KG1 (cell line): ENCODE measurements around the gene MAP1LC3B2.
"Not testable (repeated sequence)": the region's sequence is repeated elsewhere in the genome, so short reads cannot be mapped to it uniquely, and the experiment has no call there.

ENCODE experiments used
- DNase-seq: peaks from one replicate; lab custom pipeline; 2025; lab: John Stamatoyannopoulos, UW

Gene MAP1LC3B2

GRCh38 chr12:116561181-116561821, 2.1 kb downstream of the MAP1LC3B2 start:
- DNase-seq, result no peak

DNA sequence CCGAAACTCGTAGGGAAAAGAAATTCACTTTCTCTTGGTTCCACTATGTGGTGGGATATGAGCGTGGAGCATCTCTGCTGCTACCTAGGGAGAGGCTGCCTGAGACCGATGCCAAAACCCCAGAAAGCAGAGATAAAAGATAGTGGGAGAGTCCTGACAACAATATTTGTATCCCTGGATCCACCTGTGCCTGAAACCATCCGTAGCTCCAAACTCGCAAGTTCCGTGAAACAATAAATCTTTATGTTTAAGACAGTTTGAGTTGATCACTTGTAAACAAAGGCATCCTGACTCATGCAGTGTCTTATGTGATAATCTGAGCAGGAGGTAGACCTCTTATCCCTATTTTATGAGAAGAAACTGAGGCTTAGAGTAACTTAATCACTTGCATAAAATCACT, 2.9 kb downstream of the MAP1LC3B2 start:
- no peak for DNase-seq

- no peak for DNase-seq
Measured at GRCh38 chr12:116563262-116563661, 4.1 kb downstream of the MAP1LC3B2 start.

GRCh38 chr12:116564080-116564479, 4.9 kb downstream of the MAP1LC3B2 start:
- no peak for DNase-seq

DNA sequence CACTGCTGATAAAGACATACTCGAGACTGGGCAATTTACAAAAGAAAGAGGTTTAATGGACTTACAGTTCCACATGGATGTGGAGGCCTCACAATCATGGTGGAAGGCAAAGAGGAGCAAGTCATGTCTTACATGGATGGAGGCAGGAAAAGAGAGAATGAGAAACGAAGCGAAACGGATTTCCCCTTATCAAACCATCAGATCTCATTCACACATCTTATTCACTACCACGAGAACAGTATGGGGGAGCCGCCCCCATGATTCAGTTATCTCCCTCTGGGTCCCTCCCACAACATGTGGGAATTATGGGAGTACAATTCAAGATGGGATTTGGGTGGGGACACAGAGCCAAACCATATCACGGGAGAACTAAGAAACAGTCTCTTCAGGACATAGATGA, 6.0 kb downstream of the MAP1LC3B2 start:
- DNase-seq, result not testable (repeated sequence)

DNA sequence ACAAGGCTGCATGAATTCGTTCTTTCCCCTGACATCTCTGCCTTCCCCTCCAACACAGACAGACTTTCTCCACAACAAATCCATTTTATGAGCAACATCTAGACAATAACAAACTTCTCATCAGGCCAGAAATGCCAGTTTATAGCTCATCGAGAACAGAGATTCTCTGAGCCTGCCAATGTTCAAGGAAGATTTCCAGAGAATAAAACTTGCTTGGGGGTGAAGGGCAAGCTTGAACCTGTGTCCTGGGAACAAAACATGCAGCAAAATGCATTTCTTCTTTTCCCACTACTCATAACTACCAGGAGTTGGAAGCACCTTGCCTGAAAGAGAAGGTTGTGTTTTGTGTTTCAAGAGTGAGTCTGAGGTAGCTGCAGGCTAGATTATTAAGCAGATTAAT, 6.8 kb downstream of the MAP1LC3B2 start:
- DNase-seq, result no peak

GRCh38 chr12:116568203-116568602, 9.0 kb downstream of the MAP1LC3B2 start:
- DNase-seq, result no peak

GRCh38 chr12:116571089-116571488, 11.9 kb downstream of the MAP1LC3B2 start:
- no peak for DNase-seq

DNA sequence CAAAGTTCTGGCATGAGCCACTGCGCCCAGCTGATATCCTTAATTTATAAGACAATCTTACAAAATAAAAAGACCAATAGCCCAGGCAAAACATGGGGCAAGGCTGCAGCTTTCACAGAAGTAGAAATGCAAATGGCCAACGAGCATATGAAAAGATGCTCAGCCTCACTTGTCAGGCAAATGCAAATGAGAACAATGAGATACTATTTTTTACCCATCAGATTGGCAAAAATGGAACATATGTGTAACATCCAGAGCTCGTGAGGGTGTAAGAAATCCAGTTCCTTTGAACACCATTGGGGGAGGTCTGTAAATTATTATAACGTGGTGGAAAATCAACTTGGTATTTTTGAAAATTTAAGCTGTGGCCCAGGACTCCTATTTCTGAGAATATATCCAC, 14.6 kb downstream of the MAP1LC3B2 start:
- no peak for DNase-seq

- not testable (repeated sequence) for DNase-seq
Measured at GRCh38 chr12:116575754-116576153, 16.6 kb downstream of the MAP1LC3B2 start.

- DNase-seq, result no peak
Measured at GRCh38 chr12:116577154-116577561, 18.0 kb downstream of the MAP1LC3B2 start.

- no peak for DNase-seq
Measured at GRCh38 chr12:116578051-116578450, 18.9 kb downstream of the MAP1LC3B2 start.

DNA sequence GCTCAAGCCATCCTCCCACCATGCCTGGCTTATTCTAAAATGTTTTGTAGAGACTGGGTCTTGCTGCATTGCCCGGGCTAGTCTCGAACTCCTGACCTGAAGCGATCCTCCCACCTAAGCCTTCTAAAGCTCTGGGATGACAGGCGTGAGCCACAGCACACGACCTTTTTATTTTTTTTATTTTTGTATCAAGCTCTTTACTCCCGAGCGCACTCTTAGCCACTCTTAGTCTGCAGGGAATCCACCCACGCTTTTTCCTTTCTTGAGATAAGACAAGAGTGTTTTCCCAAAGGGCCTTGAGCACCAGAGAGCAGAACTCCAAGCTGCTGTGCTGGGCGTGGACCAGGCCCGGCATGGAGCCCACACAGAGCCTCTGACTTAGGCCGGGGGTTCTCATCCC, 23.4 kb downstream of the MAP1LC3B2 start:
- no peak for DNase-seq

DNA sequence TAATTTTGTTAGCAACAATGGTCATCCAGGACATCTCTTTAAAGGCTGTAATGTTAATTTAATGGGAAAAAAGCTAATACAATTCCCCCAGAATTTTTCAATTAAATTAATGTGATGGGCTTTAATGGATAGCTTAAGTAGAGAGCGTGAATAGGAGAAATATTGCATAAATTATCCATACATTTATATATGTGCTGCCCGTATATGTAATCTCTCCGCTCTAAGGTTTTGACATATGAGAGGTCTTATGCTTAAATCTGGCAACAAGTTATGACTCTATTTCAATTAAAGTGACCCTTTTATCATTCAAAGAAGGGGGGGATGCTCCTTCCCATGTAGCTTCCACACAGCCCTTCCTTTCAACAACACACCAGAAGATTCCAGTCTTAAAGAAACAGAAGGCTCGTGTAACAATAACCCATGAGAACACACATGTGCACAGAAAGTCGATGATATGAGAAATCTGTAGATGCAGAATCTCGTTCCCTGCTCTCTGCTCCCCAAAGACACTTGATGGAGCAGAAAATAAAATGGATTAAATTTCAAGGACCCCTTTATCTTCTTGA, 24.0 kb downstream of the MAP1LC3B2 start:
- DNase-seq, result no peak

DNA sequence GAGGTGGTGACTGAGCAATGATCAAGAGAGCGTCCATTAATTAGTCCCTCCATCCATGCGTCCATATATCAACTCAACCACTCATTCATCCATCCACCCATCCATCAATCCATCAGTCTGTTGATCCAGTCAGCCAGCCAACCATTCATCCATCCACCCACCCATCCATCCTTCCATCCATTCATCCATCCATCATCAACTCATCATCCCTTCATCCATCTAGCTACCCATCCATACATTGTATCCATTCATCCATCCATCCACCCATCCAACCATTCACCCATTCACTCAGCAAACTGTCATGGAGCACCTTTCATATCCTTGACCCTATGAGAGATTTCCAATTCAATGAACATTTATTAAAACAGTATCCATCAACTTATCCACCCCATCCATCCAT, 28.1 kb downstream of the MAP1LC3B2 start:
- no peak for DNase-seq

DNA sequence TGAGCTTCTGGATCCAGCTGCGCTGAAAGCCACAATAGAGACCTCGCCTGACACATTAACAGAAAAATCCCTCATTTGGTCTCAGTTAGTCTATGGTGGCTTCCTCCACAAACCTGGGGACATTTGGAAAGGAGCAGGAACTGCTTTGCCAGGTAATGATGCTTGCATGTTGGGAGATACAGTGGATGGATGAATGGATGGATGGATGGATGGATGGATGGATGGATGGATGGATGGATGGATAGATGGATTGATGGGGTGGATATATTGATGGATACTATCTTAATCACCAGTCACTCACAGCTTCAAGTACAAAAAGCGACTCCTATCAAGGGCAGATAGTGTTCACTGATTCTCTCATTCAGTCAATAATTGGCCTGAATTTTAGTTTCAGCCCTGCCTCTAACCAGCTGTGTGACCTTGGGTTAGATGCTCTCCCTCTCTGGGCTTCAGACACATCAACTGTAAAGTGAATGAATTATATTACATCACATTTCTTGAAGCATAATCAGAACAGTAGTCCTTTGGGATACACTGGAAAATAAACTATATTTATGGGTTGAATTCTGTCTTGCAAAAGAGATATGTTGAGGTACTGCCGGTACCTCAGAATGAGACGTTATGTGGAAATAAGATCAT, 29.3 kb downstream of the MAP1LC3B2 start:
- no peak for DNase-seq

- DNase-seq, result no peak
Measured at GRCh38 chr12:116589581-116589980, 30.4 kb downstream of the MAP1LC3B2 start.

- no peak for DNase-seq
Measured at GRCh38 chr12:116590561-116590960, 31.4 kb downstream of the MAP1LC3B2 start.

DNA sequence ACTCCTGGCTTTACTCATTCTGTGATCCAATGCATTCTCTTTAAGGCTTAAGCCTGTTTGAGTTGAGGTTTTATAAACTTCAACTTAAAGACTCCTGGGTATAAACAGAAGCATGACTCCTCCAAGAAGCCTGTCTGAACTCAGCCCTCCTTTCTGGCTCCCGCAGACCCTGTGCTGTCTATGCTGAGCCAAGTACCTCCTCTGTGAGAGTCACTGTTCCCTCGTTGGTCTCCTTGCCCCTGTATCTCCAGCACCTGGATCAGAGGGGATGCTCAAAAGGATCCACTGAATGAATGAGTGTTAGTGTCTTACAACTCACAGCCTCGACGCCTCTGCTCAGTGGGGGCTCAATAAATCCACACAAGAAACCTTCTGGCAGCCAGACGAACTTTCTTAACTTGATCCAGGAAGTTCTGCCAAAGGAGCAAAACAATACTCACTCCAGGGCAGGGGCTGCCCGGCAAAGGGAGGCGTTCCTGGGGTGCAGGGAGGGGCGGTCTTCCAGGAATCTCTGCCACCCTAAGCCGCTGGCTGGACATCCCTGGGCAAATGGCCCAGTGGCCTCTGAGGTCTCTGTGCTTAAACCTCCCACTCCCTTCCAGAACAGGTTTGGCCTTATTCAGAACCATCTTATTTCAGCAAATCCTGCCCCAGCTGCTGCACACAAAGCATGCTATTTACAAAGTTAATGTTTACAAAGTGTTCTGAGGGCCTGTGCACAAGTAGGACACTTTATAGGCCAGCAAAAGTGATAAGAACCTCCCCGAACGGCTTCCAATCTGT, 32.9 kb downstream of the MAP1LC3B2 start:
- no peak for DNase-seq

DNA sequence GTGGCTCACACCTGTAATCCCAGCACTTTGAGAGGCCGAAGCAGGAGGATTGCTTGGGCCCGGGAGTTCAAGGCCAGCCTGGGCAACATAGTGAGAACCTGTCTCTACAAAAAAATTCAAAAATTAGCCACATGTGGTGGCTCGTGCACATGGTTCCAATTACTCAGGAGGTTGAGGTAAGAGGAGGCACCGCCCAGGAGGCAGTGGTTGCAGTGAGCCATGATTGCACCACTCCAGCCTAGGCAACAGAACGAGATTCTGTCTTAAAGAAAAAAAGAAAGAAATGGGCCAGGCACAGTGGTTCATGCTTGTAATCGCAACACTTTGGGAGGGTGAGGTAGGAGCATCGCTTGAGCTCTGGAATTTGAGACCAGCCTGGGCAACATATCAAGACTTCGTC, 33.5 kb downstream of the MAP1LC3B2 start:
- DNase-seq, result no peak

GRCh38 chr12:116594325-116595038, 35.3 kb downstream of the MAP1LC3B2 start:
- DNase-seq, result peak; percentile 84

DNA sequence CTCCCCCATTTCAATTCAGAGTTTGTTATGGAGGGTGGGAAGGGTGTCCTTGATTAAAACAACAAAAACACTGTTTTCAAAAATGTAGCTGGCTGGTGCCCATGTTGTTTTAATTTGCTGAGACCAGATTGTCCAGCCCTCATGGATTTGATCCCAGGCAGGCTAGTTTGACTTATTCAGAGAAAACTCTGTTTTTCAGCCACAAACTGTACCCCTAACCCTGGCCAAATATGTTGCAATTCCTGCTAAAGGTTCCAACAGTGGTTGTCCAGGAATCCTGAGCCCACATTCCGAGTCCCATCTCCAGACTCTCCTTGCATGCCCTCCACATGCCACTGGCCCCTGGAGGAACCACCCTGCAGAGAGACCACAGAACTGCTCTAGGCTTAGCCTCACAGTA, 36.0 kb downstream of the MAP1LC3B2 start:
- DNase-seq, result no peak
